HG02840 (cell line): Measurements from ENCODE around the gene SLC35A2.

ENCODE experiments used
- ATAC-seq: cut with Tn5 transposase; IDR thresholded peaks from one replicate; pipeline ENCODE4 v1.9.1; 2021; ENCODE audit warnings: mild to moderate bottlenecking, moderate library complexity, moderate number of reproducible peaks; ENCODE audit not compliant: unreplicated experiment, low FRiP score

The SLC35A2 gene

DNA sequence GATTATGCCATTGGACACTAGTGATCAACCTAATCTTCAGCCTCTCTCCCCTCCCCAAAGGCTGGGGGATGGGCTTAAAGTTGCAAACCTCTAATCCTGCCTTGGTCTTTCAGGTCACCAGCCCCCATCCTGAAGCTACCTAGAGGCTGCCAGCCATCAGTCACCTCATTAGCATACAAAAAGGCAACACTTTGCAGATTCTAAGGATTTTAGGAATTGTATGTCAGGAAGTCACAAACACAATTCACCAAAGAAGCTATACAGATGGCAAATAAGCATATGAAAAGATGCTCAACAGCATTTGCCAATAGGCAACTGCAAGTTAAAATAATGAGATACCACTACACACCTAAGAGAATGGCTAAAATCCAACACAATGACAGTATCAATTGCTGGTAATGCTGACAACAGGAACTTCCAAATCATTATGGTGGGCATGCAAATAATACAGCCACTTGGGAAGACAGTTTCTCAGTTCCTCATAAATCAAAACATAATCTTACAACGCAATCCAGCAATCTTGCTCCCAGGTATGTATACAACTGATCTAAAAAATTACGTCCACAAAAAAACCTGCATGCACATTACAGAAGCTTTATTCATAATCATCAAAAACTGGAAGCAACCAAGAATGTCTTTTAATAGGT is 16.4 kb upstream of the SLC35A2 start:
- no peak for ATAC-seq

- ATAC-seq, result no peak
These were observed 15.7 kb upstream of the SLC35A2 start for GRCh38 chrX:48927123-48927522.

GRCh38 chrX:48924270-48924669 is 12.8 kb upstream of the SLC35A2 start:
- no peak for ATAC-seq

- ATAC-seq, result no peak
These were observed 12.3 kb upstream of the SLC35A2 start for GRCh38 chrX:48923771-48924170.

DNA sequence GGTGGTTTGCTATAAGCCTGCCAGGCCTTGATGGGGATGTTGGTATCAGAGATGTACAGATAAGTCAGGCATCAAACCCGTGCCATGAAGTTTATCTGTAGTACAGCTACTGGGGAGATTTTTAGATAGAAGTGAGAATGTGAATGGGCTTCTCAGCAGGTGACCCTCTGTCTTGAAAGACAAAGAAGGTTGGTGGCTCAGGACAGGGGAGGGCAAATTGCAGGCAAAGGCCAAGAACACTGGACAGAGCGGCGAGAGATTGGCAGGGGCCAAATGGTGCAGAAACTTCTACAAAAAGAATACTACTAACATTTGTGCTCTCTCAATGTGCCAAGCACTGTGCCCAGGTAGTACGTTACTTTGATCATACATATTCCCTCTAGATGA is 9.3 kb upstream of the SLC35A2 start:
- no peak for ATAC-seq

DNA sequence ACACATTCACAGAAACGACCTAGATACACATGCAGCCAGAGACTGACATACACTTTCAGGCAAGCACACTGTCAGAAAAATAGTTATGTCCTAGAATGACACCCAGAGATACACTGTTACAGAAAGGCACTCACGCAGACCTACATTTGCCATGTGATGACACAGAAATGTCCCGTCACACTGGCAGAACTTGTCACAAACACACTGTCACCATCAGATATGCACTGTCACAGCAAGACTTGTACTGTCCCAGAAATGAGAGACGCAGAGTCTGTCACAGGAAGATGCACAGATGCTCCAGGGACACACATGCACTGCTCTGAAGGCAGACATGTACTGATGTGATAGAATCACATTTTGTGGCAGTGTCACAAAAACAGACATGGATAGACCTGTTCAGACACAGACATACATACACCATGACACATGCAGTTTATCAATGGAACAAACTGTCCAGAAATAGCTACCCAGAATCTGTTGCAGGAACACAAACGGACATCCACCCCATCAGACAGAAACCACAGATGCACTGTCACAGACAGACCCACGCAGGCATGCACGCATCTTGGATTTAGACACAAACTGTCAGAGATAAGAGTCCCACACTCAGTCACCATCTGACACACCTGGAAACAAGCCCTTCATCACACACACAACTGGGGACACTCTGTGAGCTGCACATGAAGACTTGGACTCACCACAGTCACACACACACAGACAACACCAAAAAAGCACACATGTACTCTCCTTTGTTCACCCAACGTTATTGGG is 8.7 kb upstream of the SLC35A2 start:
- no peak for ATAC-seq

GRCh38 chrX:48919360-48919841 is 8.0 kb upstream of the SLC35A2 start:
- peak; percentile 8 for ATAC-seq

DNA sequence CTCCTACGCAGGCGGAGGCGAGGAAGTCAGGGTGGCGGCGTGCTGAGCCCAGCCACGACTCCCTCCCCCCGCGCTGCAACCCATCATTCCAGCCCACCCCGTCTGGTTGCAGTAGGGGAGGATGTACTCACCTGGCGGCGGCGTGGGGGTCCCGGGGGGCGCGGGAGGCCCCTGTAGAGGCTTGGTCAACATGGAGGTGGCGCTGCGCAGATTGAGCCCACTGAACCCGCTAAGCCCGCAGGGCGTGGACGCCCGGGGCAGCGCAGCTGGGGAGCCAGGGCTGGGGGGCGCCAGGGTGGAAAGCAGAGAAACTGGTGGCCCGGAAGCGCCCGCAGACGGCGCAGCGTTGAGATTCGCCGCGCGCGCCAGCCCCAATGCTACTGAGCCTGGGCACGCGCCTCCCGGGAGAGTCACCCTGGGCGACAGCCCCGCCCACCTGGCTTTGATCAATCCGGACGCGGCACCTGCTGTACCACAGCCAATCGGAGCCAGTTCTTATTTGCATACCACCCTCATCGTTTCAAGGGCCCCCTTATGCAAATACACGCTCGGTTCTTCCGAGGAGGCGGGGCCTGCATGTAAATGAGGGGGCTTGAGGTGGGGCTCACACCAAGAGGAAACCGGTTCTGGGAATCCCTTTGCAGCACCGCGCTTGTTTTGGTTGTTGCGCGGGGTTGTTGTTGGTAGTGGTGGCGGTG is 7.3 kb upstream of the SLC35A2 start, which contains the start of gene PIM2:
Gene PIM2, minus strand, starts transcription at position 382 of the 698 bp plus-strand sequence. Its CDS starts 190 bp downstream, at position 192.
- peak; percentile 66 for ATAC-seq

DNA sequence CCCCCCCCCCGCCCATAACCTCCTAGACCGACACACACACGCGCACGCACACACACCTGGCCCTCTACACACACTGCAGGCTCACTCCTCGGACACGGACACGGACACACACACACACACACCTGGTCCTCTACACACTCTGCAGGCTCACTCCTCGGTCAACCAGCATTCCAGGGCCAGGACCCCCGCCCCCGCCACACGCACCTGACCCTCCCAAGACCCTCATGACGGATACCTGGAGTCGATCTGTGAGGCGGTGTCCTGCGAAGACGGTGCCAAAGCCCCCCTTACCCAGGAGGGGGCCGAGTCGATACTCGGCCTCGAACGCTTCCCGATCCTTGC is 6.8 kb upstream of the SLC35A2 start:
- no peak for ATAC-seq

GRCh38 chrX:48917139-48918001 is 5.9 kb upstream of the SLC35A2 start:
- peak; percentile 34 for ATAC-seq

DNA sequence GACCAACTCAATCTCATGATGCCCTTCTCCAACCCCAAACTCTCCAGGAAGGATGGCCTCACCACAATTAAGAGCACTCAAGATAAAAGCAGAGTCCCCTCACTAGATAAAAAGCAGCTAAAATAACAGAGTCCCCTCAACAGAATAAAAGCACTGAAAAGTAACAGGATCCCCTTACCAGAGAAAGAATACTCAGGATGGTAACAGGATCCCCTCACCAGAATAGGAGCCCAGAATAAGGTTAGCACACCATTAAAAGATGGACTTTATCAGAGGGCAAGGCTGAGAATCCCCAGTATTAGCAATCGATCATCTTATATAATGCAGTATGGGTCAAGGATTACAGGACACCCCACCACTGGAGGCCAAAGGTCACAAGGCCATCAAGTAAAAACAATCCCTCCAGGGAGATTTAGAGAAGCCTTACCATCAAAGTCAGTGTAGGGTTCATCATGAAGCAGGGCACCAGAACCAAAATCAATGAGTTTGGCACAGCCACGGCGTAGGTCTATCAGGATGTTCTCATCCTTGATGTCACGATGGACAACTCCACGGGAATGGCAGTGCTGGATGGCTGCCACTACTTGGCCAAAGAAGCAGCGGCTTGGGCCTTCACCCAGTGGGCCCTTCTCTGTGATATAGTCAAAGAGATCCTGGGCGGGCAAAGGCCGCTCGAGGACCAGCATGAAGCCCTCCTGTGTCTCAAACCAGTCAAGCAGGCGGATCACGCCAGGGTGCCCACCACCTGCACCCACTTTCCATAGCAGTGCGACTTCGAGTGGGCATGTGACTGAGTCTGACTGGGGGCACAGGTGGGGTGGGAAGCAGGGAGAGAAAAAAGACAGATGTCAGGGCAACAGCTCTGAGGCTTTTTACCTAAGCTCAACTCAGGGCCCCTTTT is 3.4 kb upstream of the SLC35A2 start:
- ATAC-seq, result no peak

GRCh38 chrX:48913605-48914366 is 2.3 kb upstream of the SLC35A2 start:
- ATAC-seq, result no peak

- no peak for ATAC-seq
These were observed 477 bp downstream of the SLC35A2 start for GRCh38 chrX:48910926-48911411.

GRCh38 chrX:48909703-48910294 is 1.6 kb downstream of the SLC35A2 start:
- no peak for ATAC-seq

- no peak for ATAC-seq
These were observed 2.8 kb downstream of the SLC35A2 start for GRCh38 chrX:48908600-48908999.

- no peak for ATAC-seq
These were observed 6.2 kb downstream of the SLC35A2 start for GRCh38 chrX:48905090-48905790.

DNA sequence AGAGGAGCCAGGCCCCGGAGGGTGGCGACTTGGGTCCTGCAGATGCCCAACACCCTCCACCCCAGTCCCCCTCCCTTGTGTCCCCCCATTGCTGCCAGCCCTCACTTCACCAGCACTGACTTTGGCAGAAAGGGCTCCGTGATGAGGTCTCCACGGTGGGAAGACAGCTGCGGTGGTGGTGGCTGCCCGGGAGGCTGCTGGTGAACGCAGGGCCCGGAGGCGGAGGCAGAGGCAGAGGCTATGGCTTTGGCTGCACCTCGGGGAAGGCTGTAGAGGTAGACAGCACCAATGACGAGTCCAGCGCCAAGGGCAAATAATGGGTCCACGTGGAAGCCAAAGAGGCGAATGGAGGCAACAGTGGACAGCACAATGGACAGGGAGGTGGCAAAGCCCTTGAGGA is 6.8 kb downstream of the SLC35A2 start:
- no peak for ATAC-seq

- ATAC-seq, result no peak
These were observed 7.3 kb downstream of the SLC35A2 start for GRCh38 chrX:48904180-48904579.
